ENCODE measurements around the gene ABI2.

DNA sequence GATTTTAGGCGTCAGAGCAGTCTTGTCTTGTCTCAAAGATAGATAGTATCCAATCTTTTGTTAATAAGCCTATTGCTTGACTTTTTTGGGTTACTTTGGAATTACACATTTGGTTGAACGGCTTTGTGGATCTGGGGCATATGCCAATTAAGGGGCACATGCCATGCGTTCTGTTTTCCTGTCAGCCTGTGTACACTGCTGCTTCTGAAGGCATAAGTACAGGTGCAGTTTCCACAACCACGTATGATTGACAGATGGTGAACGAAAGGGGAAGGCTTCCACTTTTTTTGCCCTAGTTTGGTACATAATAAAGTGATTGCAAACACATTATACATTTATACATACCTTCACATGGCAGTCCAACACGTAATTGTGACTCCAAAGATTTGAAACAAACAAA is 104.6 kb downstream of the ABI2 start:
- no peak for TF ChIP-seq POLR2A (IDR thresholded peaks at IDR 0.05)
- TF ChIP-seq, protein P1, sequence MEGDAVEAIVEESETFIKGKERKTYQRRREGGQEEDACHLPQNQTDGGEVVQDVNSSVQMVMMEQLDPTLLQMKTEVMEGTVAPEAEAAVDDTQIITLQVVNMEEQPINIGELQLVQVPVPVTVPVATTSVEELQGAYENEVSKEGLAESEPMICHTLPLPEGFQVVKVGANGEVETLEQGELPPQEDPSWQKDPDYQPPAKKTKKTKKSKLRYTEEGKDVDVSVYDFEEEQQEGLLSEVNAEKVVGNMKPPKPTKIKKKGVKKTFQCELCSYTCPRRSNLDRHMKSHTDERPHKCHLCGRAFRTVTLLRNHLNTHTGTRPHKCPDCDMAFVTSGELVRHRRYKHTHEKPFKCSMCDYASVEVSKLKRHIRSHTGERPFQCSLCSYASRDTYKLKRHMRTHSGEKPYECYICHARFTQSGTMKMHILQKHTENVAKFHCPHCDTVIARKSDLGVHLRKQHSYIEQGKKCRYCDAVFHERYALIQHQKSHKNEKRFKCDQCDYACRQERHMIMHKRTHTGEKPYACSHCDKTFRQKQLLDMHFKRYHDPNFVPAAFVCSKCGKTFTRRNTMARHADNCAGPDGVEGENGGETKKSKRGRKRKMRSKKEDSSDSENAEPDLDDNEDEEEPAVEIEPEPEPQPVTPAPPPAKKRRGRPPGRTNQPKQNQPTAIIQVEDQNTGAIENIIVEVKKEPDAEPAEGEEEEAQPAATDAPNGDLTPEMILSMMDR (IDR thresholded peaks at IDR 0.05), result no peak
